H1 (cell line): ENCODE results near the gene KIF27.

Experiments
- CTBP2 ChIP-seq: IDR thresholded peaks from 2 replicates; pipeline ENCODE4 v1.7.0; 2011; ENCODE audit warnings: borderline replicate concordance, mild to moderate bottlenecking, moderate library complexity, mixed read lengths, low read length; ENCODE audit not compliant: insufficient read depth, insufficient read length
- CTCF ChIP-seq, 3 experiments: IDR thresholded peaks; 1 replicate in 2 of 3; 2 replicates in 1 of 3; pipeline versions ENCODE4 v1.5.1 to v1.6.1; 2011; ENCODE audit warnings: low read length in 3 of 3, mild to moderate bottlenecking in 3 of 3, inconsistent platforms in 2 of 3, low read depth in 1 of 3, moderate library complexity in 1 of 3; ENCODE audit not compliant: insufficient read depth in 1 of 3; ENCODE audit errors: control extremely low read depth in 1 of 3
- EP300 ChIP-seq, 2 experiments: IDR thresholded peaks; 1 replicate in 1 of 2; 2 replicates in 1 of 2; pipeline ENCODE4 v1.6.1; 2011 to 2012; ENCODE audit warnings: low read depth in 2 of 2, low read length in 2 of 2, mild to moderate bottlenecking in 2 of 2, borderline replicate concordance in 1 of 2, inconsistent platforms in 1 of 2, moderate library complexity in 1 of 2
- EZH2 ChIP-seq: fragments of 200-600 bp; sonication (generic); IDR thresholded peaks from 2 replicates; pipeline ENCODE4 v1.7.1; 2012; ENCODE audit warnings: low read depth, mild to moderate bottlenecking, moderate library complexity, low read length, inconsistent platforms; ENCODE audit not compliant: severe bottlenecking
- GABPA ChIP-seq: IDR thresholded peaks from 2 replicates; pipeline ENCODE4 v1.6.1; 2011; ENCODE audit warnings: mild to moderate bottlenecking, low read length, moderate library complexity, borderline replicate concordance; ENCODE audit not compliant: insufficient read depth
- RBBP5 ChIP-seq: IDR thresholded peaks from 2 replicates; pipeline ENCODE4 v1.7.1; 2012; ENCODE audit warnings: low read depth, mild to moderate bottlenecking, inconsistent platforms, low read length, moderate library complexity, borderline replicate concordance
- RFX5 ChIP-seq: IDR thresholded peaks from 2 replicates; pipeline ENCODE4 v1.6.1; 2011; ENCODE audit warnings: low read depth, low read length, improper control_type of control experiment, borderline replicate concordance

- TF ChIP-seq EZH2: no peak
- TF ChIP-seq RFX5: no peak
- TF ChIP-seq CTCF (IDR thresholded peaks at IDR 0.05; ENCODE audit: control extremely low read depth in 1 of 3, insufficient read depth in 1 of 3, low read depth in 1 of 3, low read length in 3 of 3): no peak
- TF ChIP-seq CTBP2: no peak
- no peak for TF ChIP-seq EP300 (IDR thresholded peaks at IDR 0.05; ENCODE audit: borderline replicate concordance in 1 of 2, low read depth in 2 of 2, low read length in 2 of 2)
- peak; percentile 68; the same call in 1 of the 2 replicates for TF ChIP-seq GABPA
- TF ChIP-seq RBBP5: no peak
Measured at GRCh38 chr9:83956436-83957247, 35.4 kb upstream of the KIF27 start.
